AG09309 (cell line): ENCODE results near the gene EMC10.

Source experiments
- DNase-seq: peaks from one replicate; pipeline ENCODE4 v3.0.0-alpha.2; 2010; ENCODE audit warnings: low read depth
- H3K4me3 ChIP-seq: 2 replicates; pipeline ENCODE4 v1.5.1; 2011; ENCODE audit warnings: mild to moderate bottlenecking, low read depth, low read length, moderate library complexity; ENCODE audit not compliant: control insufficient read depth
- CTCF ChIP-seq: IDR thresholded peaks from 2 replicates; pipeline ENCODE4 v1.5.1; 2011; ENCODE audit warnings: mild to moderate bottlenecking, low read depth, low read length, inconsistent platforms; ENCODE audit not compliant: insufficient read depth, control insufficient read depth; ENCODE audit errors: missing control alignments

The EMC10 gene

GRCh38 chr19:50453243-50453642 lies 23.1 kb upstream of the EMC10 start:
- H3K4me3 ChIP-seq = no peak overlapping the region
- no peak for TF ChIP-seq CTCF
- DNase-seq = no peak

GRCh38 chr19:50455992-50456391 lies 20.3 kb upstream of the EMC10 start:
- no peak for TF ChIP-seq CTCF
- H3K4me3 ChIP-seq = no peak overlapping the region
- DNase-seq = no peak

- H3K4me3 ChIP-seq = no peak overlapping the region
- DNase-seq = no peak
- no peak for TF ChIP-seq CTCF
Measured at GRCh38 chr19:50457300-50457699, 19.0 kb upstream of the EMC10 start.

DNA sequence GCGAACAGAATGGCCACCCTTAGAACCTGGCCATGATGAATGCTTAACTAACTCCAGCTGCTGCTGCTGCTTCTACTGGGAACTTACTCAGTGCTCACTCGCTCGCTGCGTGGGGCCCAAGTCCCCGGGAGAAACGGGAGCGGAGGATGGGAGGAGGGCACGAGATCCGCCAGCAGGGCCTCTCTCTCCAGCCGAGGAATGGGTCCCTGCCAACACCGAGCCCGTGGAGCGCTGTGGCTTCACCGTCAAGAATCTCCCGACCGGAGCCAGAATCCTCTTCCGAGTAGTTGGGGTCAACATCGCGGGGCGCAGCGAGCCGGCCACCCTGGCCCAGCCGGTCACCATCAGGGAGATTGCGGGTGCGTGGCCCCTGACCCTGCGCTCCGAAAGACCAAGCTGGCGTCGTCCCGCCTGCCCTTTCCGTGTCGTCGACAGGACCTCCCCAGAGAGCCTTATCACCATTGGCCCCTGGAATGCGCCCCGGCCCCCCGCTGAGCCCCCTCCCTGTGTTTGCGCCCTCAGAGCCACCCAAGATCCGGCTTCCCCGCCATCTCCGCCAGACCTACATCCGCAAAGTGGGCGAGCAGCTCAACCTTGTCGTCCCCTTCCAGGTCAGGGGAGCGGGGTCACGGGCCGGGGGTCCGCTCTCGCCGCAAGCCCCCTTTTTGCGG lies 17.8 kb upstream of the EMC10 start:
- TF ChIP-seq CTCF = no peak
- DNase-seq = no peak
- H3K4me3 ChIP-seq = no peak overlapping the region

DNA sequence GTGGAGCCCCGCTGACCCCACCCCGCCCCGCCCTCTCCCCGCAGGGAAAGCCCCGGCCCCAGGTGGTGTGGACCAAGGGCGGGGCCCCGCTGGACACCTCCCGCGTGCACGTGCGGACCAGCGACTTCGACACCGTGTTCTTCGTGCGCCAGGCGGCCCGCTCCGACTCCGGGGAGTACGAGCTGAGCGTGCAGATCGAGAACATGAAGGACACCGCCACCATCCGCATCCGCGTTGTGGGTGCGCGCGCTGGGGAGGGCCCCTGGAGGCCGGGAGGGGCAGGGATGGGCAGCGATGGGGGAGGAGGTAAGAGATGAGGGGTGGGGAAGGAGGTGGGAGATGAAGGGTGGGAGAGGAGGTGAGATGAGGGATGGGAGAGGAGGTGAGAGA lies 17.2 kb upstream of the EMC10 start:
- no peak for DNase-seq
- no peak overlapping the region for H3K4me3 ChIP-seq
- TF ChIP-seq CTCF = no peak

DNA sequence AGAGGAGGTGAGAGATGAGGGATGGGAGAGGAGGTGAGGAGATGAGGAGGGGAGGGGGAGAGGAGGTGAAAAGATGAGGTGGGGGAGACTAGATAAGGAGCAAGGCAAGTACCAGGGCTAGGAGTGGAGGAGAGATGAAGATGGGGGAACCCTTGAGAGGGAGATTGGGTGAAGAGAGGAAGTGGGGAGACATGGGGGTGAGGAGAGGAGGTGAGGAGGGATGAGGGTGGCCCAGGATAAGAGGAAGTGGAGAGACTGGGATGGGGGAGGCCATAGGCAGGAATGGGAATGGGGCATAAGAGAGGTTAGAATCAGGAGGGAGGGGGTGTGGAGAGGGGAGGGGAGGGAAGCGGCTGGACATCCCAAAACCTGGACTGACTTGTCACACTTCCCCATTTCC lies 16.7 kb upstream of the EMC10 start:
- no peak for TF ChIP-seq CTCF
- DNase-seq = no peak
- no peak overlapping the region for H3K4me3 ChIP-seq
